MCF 10A (cell line): ENCODE data around the gene SPINK6. TPM values are rescaled to one million over a fixed set of nuclear protein-coding genes. Genes with fewer than 3 reads are reported as not detected.

Experiments used
- Bru-seq: library from RNA; stranded (reverse); fragments of 400-500 nt; gene quantifications from one replicate; lab custom pipeline; 2021; lab: Mats Ljungman, UMichigan
- BruChase-seq, 2 experiments: library from RNA; stranded (reverse); fragments of 400-500 nt; gene quantifications; one replicate each; lab custom pipeline; 2021; lab: Mats Ljungman, UMichigan
- BruUV-seq: library from RNA; stranded (reverse); fragments of 400-500 nt; replicated peaks from 2 replicates; lab custom pipeline; 2021; lab: Mats Ljungman, UMichigan
- CTCF ChIA-PET: fragments of 300-600 bp; sonication (Branson Sonifier 250); formaldehyde crosslinking; extraction: SDS; loops from one replicate; lab custom pipeline; 2021; ENCODE audit warnings: antibody characterized with exemption, inconsistent platforms; lab: Yijun Ruan, JAX
- POLR2A ChIA-PET: fragments of 300-600, 350-650 bp; sonication (Branson Sonifier 250); formaldehyde crosslinking; extraction: SDS; loops from one replicate; lab custom pipeline; 2020; ENCODE audit warnings: antibody characterized with exemption, inconsistent platforms; lab: Yijun Ruan, JAX
- DNase-seq: peaks from one replicate; pipeline ENCODE4 v3.0.0-alpha.2; 2018; ENCODE audit not compliant: unreplicated experiment
- H3K27ac Mint-ChIP-seq: one replicate; pipeline ENCODE4 v1.8.0; 2022; ENCODE audit warnings: mild to moderate bottlenecking, low read depth, mixed read lengths; ENCODE audit not compliant: unreplicated experiment
- H3K27me3 Mint-ChIP-seq: one replicate; pipeline ENCODE4 v1.8.0; 2022; ENCODE audit warnings: mixed read lengths; ENCODE audit not compliant: insufficient read depth, unreplicated experiment
- H3K36me3 Mint-ChIP-seq: one replicate; pipeline ENCODE4 v1.8.0; 2022; ENCODE audit warnings: mild to moderate bottlenecking, moderate library complexity, mixed read lengths; ENCODE audit not compliant: insufficient read depth, unreplicated experiment
- H3K4me1 Mint-ChIP-seq: one replicate; pipeline ENCODE4 v1.8.0; 2022; ENCODE audit warnings: mixed read lengths; ENCODE audit not compliant: insufficient read depth, unreplicated experiment
- H3K4me3 Mint-ChIP-seq: one replicate; pipeline ENCODE4 v1.8.0; 2022; ENCODE audit warnings: mild to moderate bottlenecking, moderate library complexity, mixed read lengths; ENCODE audit not compliant: unreplicated experiment
- H3K9me3 Mint-ChIP-seq: one replicate; pipeline ENCODE4 v1.8.0; 2022; ENCODE audit warnings: mixed read lengths; ENCODE audit not compliant: unreplicated experiment
- CTCF ChIP-seq: fragments of 200-600 bp; IDR thresholded peaks from one replicate; pipeline ENCODE4 v1.8.0; 2022; ENCODE audit warnings: antibody characterized with exemption, mild to moderate bottlenecking; ENCODE audit not compliant: unreplicated experiment
- intact Hi-C: fragments of 100-400 bp; cut with micrococcal nuclease; formaldehyde crosslinking; loops from 2 replicates; pipeline ENCODE4 v1.14.1; 2022
- long read RNA-seq: library from polyadenylated mRNA; stranded (forward); transcript quantifications from one replicate; pipeline ENCODE4 v2.0.0, GENCODE V29; 2022
- total RNA-seq: library from RNA; stranded (reverse); gene quantifications from 2 replicates; pipeline ENCODE4 v1.2.3, GENCODE V29; 2022

SPINK6 gene
- 0.56 and 1.9 TPM in 2 replicates for total RNA-seq
- Bru-seq, nascent RNA: percentile 24 among the genes with signal in this experiment
- percentile 21 among the genes with signal in this experiment for BruChase-seq, experiment 1, labeled RNA remaining after a 6-hour chase
- percentile 18 among the genes with signal in this experiment for BruChase-seq, experiment 2, labeled RNA remaining after a 2-hour chase
- long read RNA-seq, partial matches to known transcripts: 0 of 2 reads
- long read RNA-seq, other reads (novel, unspliced or antisense): 1 of 2 reads

GRCh38 chr5:148202531-148203203 lies at the start of gene SPINK6:
SPINK6 (plus strand) TSS chr5:148203042; CDS start chr5:148203097, 55 bp downstream.
- TF ChIP-seq CTCF: no peak
- peak within 1 kb of the TSS; percentile 84 for H3K27ac Mint-ChIP-seq
- DNase-seq: no peak
- ChIA-PET CTCF (interaction anchor here (0.7 kb wide), 1 partner anchor 297 kb away, joined by 3 read pairs; no protein-coding TSS in a partner anchor), POLR2A (interaction anchor here (0.7 kb wide), 1 partner anchor 9 kb away, joined by 3 read pairs; no protein-coding TSS in a partner anchor)
- no peaks in the 10 kb centered on the region for H3K9me3 Mint-ChIP-seq
- no peak within 1 kb of the TSS for H3K4me3 Mint-ChIP-seq
- peaks cover 17% of the 10 kb centered on the region for H3K4me1 Mint-ChIP-seq
- BruUV-seq: no TSS peak
- no peaks in the 10 kb centered on the region for H3K27me3 Mint-ChIP-seq
- H3K36me3 Mint-ChIP-seq: no peaks in the 10 kb centered on the region
- intact Hi-C loops: no loop called here

- Mint-ChIP-seq H3K4me3 (no peak overlapping the region), H3K27me3 (no peaks in the 10 kb centered on the region), H3K4me1 (peaks cover 5% of the 10 kb centered on the region), H3K27ac (no peak overlapping the region), H3K36me3 (no peaks in the 10 kb centered on the region), H3K9me3 (no peaks in the 10 kb centered on the region)
- BruUV-seq: no TSS peak
- DNase-seq: no peak
- intact Hi-C loops: no loop called here
- ChIA-PET POLR2A (interaction anchor here (1.0 kb wide), 1 partner anchor 195 kb away, joined by 3 read pairs; no protein-coding TSS in a partner anchor), CTCF (interaction anchor here (0.7 to 1.1 kb wide), 3 partner anchors 20 to 336 kb away, joined by 4 to 5 read pairs (median 4); no protein-coding TSS in a partner anchor)
- no peak for TF ChIP-seq CTCF
Observed at GRCh38 chr5:148156609-148157008, 46.2 kb upstream of the SPINK6 start.

- no peak overlapping the region for H3K4me3 Mint-ChIP-seq
- BruUV-seq: no TSS peak
- intact Hi-C loops: no loop called here
- CTCF ChIA-PET: interaction anchor here (0.5 to 3.5 kb wide), 2 partner anchors 35 to 213 kb away, joined by 3 to 10 read pairs; no protein-coding TSS in a partner anchor
- no peak for TF ChIP-seq CTCF
- no peaks in the 10 kb centered on the region for H3K27me3 Mint-ChIP-seq
- no peak overlapping the region for H3K27ac Mint-ChIP-seq
- no peak for DNase-seq
- POLR2A ChIA-PET: no interaction called here
- H3K36me3 Mint-ChIP-seq: no peaks in the 10 kb centered on the region
- H3K9me3 Mint-ChIP-seq: no peaks in the 10 kb centered on the region
- H3K4me1 Mint-ChIP-seq: no peaks in the 10 kb centered on the region
Observed at GRCh38 chr5:148162038-148162437, 40.8 kb upstream of the SPINK6 start.

- Mint-ChIP-seq H3K4me3 (no peak overlapping the region), H3K4me1 (no peaks in the 10 kb centered on the region), H3K27me3 (no peaks in the 10 kb centered on the region), H3K36me3 (no peaks in the 10 kb centered on the region), H3K27ac (no peak overlapping the region), H3K9me3 (no peaks in the 10 kb centered on the region)
- BruUV-seq: no TSS peak
- CTCF ChIA-PET: interaction anchor here (0.7 to 3.5 kb wide), 3 partner anchors 211 to 603 kb away, joined by 3 to 10 read pairs (median 5); no protein-coding TSS in a partner anchor
- POLR2A ChIA-PET: no interaction called here
- intact Hi-C loops: no loop called here
- DNase-seq: no peak
- TF ChIP-seq CTCF: no peak
Observed at GRCh38 chr5:148163345-148163744, 39.5 kb upstream of the SPINK6 start.
